Activated CD8-positive, alpha-beta memory T cell treated with anti-CD3 and anti-CD28 coated beads for 1 hour (primary cell): ENCODE measurements around the gene NDN.

Experiments used
- DNase-seq, 2 donors: peaks; one replicate each; pipeline ENCODE4 v3.0.0-alpha.2; 2020; ENCODE audit warnings: low read depth in 1 of 2; ENCODE audit errors: extremely low read depth in 1 of 2

The NDN gene

DNA sequence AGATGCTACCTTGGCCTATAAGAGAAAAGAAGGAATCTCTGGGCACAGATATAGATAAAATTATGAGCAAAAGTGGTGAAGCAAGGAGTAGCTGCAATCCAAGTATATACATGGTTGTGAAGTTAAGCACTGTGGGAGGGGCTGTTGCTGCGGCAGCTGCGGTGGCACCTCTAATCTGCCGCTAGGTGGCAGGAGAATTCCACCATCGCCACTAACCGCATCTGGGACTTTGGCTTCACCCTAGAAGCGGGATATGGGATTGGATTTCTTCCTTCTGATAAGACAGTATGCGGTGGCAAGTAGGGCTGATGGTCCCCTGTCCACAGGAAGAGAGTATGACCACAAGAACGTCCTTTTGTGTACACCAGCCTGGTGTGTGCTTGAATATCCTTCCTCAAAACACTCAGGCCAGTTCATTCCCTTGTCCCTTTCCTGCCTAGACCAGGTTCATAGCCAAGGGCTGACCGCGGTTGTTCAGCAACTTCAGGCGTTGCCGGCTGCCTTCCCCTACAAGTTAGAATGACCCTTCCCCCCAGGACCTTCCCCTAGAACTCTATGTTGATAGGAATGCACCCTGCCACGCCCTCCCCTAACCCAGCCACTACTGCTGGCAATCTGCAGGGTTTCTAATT lies 44.6 kb downstream of the NDN start:
- DNase-seq, result no peak
